Posterior vena cava (tissue), 2 donors: ENCODE measurements around the gene ID1. TPM values are rescaled to one million over a fixed set of nuclear protein-coding genes. Genes with fewer than 3 reads are reported as not detected.
"Not testable (repeated sequence)": the region's sequence is repeated elsewhere in the genome, so short reads cannot be mapped to it uniquely, and the experiment has no call there.

Experiments
- DNase-seq: peaks from one replicate; pipeline ENCODE4 v3.0.0-alpha.2; 2020; ENCODE audit warnings: low spot score
- intact Hi-C, 2 donors: fragments of 100-400 bp; cut with DNase I; formaldehyde crosslinking; loops; one replicate each; pipeline versions ENCODE4 v1.14.1 to v1.14.2; 2022 to 2023
- total RNA-seq, 2 donors: library from RNA; stranded (reverse); fragmentation: NEBNext Ultra II Directional; extraction: Animal tissue kit (Norgen Biotek cat#: 25700); gene quantifications; one replicate each; pipeline ENCODE4 v1.2.1, GENCODE V29; 2021
- donor health status: DM: yes; HTN: yes; CAD: no.
- donor health status: DM: yes; HTN: yes; CAD: no.

Gene ID1
- total RNA-seq, 2 donors from 2014 or later, result 117 to 145 TPM

GRCh38 chr20:31570735-31571617 lies 34.1 kb upstream of the ID1 start:
- no peak for DNase-seq
- intact Hi-C loops, result loop anchor here in 1 of 2 donors (2.0 kb wide), 1 partner anchor 40 kb away; no protein-coding TSS in a partner anchor

GRCh38 chr20:31572042-31572700 lies 32.9 kb upstream of the ID1 start:
- DNase-seq, result no peak
- intact Hi-C loops, result loop anchor here in 1 of 2 donors (2.0 kb wide), 1 partner anchor 23 kb away; no protein-coding TSS in a partner anchor

GRCh38 chr20:31572701-31573554 lies 32.2 kb upstream of the ID1 start:
- DNase-seq, result peak; percentile 98
- intact Hi-C loops, result loop anchor here in 1 of 2 donors (2.0 kb wide), 1 partner anchor 22 kb away; no protein-coding TSS in a partner anchor

- no peak for DNase-seq
- intact Hi-C loops, result loop anchor here in 1 of 2 donors (2.0 kb wide), 1 partner anchor 21 kb away; no protein-coding TSS in a partner anchor
Measured at GRCh38 chr20:31573555-31574321, 31.4 kb upstream of the ID1 start.

GRCh38 chr20:31574986-31575385 lies 30.1 kb upstream of the ID1 start:
- DNase-seq, intact Hi-C loops: not testable (repeated sequence)

GRCh38 chr20:31576751-31577150 lies 28.3 kb upstream of the ID1 start:
- DNase-seq, result no peak
- intact Hi-C loops, result no loop called here

- DNase-seq, result no peak
- intact Hi-C loops, result no loop called here
Measured at GRCh38 chr20:31577194-31577593, 27.9 kb upstream of the ID1 start.

- DNase-seq, result no peak
- intact Hi-C loops, result no loop called here
Measured at GRCh38 chr20:31578448-31579138, 26.5 kb upstream of the ID1 start.

- intact Hi-C loops, result no loop called here
- DNase-seq, result no peak
Measured at GRCh38 chr20:31579245-31579644, 25.8 kb upstream of the ID1 start.

- intact Hi-C loops, DNase-seq: not testable (repeated sequence)
Measured at GRCh38 chr20:31579941-31580651, 25.0 kb upstream of the ID1 start.

GRCh38 chr20:31580706-31581105 lies 24.4 kb upstream of the ID1 start:
- DNase-seq, result no peak
- intact Hi-C loops, result no loop called here

- DNase-seq, result no peak
- intact Hi-C loops, result no loop called here
Measured at GRCh38 chr20:31581391-31581790, 23.7 kb upstream of the ID1 start.

GRCh38 chr20:31587545-31588389 lies 17.3 kb upstream of the ID1 start:
- DNase-seq, result no peak
- intact Hi-C loops, result no loop called here

- no peak for DNase-seq
- intact Hi-C loops, result no loop called here
Measured at GRCh38 chr20:31590717-31591225, 14.3 kb upstream of the ID1 start.

- no peak for DNase-seq
- intact Hi-C loops, result loop anchor here in 1 of 2 donors (2.0 kb wide), 1 partner anchor 21 kb away; no protein-coding TSS in a partner anchor
Measured at GRCh38 chr20:31593221-31594001, 11.7 kb upstream of the ID1 start.
